Endothelial cell of umbilical vein (primary cell): ENCODE results near the gene GOLGA2. TPM values are rescaled to one million over a fixed set of nuclear protein-coding genes. Genes with fewer than 3 reads are reported as not detected.

Experiments used
- BruUV-seq: library from RNA; stranded (reverse); fragments of 400-500 nt; replicated peaks from 2 replicates; lab custom pipeline; 2021; lab: Mats Ljungman, UMichigan
- CTCF ChIA-PET: fragments of 300-600, 350-600 bp; sonication (Branson Sonifier 250); formaldehyde crosslinking; loops from one replicate; lab custom pipeline; 2021; ENCODE audit warnings: antibody characterized with exemption, inconsistent platforms; lab: Charles Lee
- POLR2A ChIA-PET: fragments of 300-600, 350-600 bp; sonication (Branson Sonifier 250); formaldehyde crosslinking; loops from one replicate; lab custom pipeline; 2021; ENCODE audit warnings: antibody characterized with exemption, inconsistent platforms; lab: Charles Lee
- DNase-seq: peaks from one replicate; pipeline ENCODE4 v3.0.0-alpha.2; 2011; ENCODE audit warnings: low read depth, low spot score
- FAIRE-seq: peaks from 2 replicates; lab custom pipeline; 2011; peaks lifted over from hg19 to GRCh38; lab: Jason Lieb, UNC
- H2AFZ ChIP-seq: 2 replicates; pipeline ENCODE4 v1.6.0; 2012; ENCODE audit warnings: low read depth, low read length, control low read depth, inconsistent platforms
- H3K27ac ChIP-seq: 2 replicates; pipeline ENCODE4 v1.5.1; 2011; ENCODE audit warnings: low read depth, mild to moderate bottlenecking, control low read depth, low read length, moderate library complexity; ENCODE audit not compliant: insufficient read depth
- H3K27me3 ChIP-seq, 2 experiments: 2 replicates each; pipeline versions ENCODE4 v1.6.0 to v1.6.1; 2011; ENCODE audit warnings: low read length in 2 of 2, mixed read lengths in 1 of 2; ENCODE audit not compliant: control insufficient read depth in 2 of 2, insufficient read depth in 2 of 2
- H3K36me3 ChIP-seq, 2 experiments: 2 replicates in 1 of 2; 3 replicates in 1 of 2; pipeline ENCODE4 v1.5.1; 2011; ENCODE audit warnings: low read length in 2 of 2, mild to moderate bottlenecking in 1 of 2, moderate library complexity in 1 of 2; ENCODE audit not compliant: control insufficient read depth in 2 of 2, insufficient read depth in 2 of 2; ENCODE audit errors: extremely low read depth in 1 of 2
- H3K4me1 ChIP-seq: 3 replicates; pipeline ENCODE4 v1.5.1; 2011; ENCODE audit warnings: mild to moderate bottlenecking, low read length; ENCODE audit not compliant: control insufficient read depth, insufficient read depth; ENCODE audit errors: extremely low read depth
- H3K4me2 ChIP-seq: 2 replicates; pipeline ENCODE4 v1.6.1; 2011; ENCODE audit warnings: low read length, control low read depth, mixed read lengths; ENCODE audit not compliant: insufficient read depth
- H3K4me3 ChIP-seq, 3 experiments: fragments of 200-600 bp in 1 of 3; sonication (generic), shearing (Covaris generic) in 1 of 3; replicated peaks in 1 of 3; 2 replicates each; pipeline ENCODE4 v1.5.1; 2011 to 2016; ENCODE audit warnings: control low read depth in 3 of 3, low read length in 3 of 3, mild to moderate bottlenecking in 2 of 3, inconsistent platforms in 1 of 3, low read depth in 1 of 3, moderate library complexity in 1 of 3; ENCODE audit not compliant: insufficient read depth in 1 of 3
- H3K79me2 ChIP-seq: 2 replicates; pipeline ENCODE4 v1.6.0; 2012; ENCODE audit warnings: low read length, inconsistent platforms; ENCODE audit not compliant: control insufficient read depth, insufficient read depth
- H3K9ac ChIP-seq: replicated peaks from 2 replicates; pipeline ENCODE3; 2011; ENCODE audit warnings: low read length, control low read depth; ENCODE audit not compliant: insufficient read depth; ENCODE audit errors: extremely low read depth
- H3K9me1 ChIP-seq: replicated peaks from 3 replicates; pipeline ENCODE4 v1.6.0; 2011; ENCODE audit warnings: mild to moderate bottlenecking, low read length; ENCODE audit not compliant: control insufficient read depth, insufficient read depth; ENCODE audit errors: extremely low read depth
- H3K9me3 ChIP-seq: replicated peaks from 2 replicates; pipeline ENCODE4 v1.5.1; 2012; ENCODE audit warnings: low read length, inconsistent platforms; ENCODE audit not compliant: control insufficient read depth, insufficient read depth
- H4K20me1 ChIP-seq: replicated peaks from 2 replicates; pipeline ENCODE3; 2011; ENCODE audit warnings: mild to moderate bottlenecking, low read length; ENCODE audit not compliant: control insufficient read depth, insufficient read depth; ENCODE audit errors: extremely low read depth
- CTCF ChIP-seq, 2 donors: IDR thresholded peaks; 1 replicate in 1 of 2; 2 replicates in 1 of 2; pipeline ENCODE4 v1.5.1; 2011; ENCODE audit warnings: low read length in 2 of 2, mild to moderate bottlenecking in 2 of 2, moderate library complexity in 2 of 2, control low read depth in 1 of 2, inconsistent platforms in 1 of 2, low read depth in 1 of 2; ENCODE audit not compliant: insufficient read depth in 1 of 2; ENCODE audit errors: extremely low read depth in 1 of 2
- EZH2 ChIP-seq: IDR thresholded peaks from 2 replicates; pipeline ENCODE4 v1.6.1; 2012; ENCODE audit warnings: borderline replicate concordance, low read depth, mild to moderate bottlenecking, moderate library complexity, low read length, inconsistent platforms; ENCODE audit not compliant: severe bottlenecking
- FOS ChIP-seq: IDR thresholded peaks from 2 replicates; pipeline ENCODE4 v1.6.1; 2011; ENCODE audit warnings: mild to moderate bottlenecking, low read length, moderate library complexity, borderline replicate concordance; ENCODE audit not compliant: insufficient read depth
- GATA2 ChIP-seq: IDR thresholded peaks from 2 replicates; pipeline ENCODE4 v1.7.0; 2011; ENCODE audit warnings: low read depth, mild to moderate bottlenecking, moderate library complexity, mixed read lengths, low read length; ENCODE audit not compliant: insufficient read length, insufficient read depth
- JUN ChIP-seq: IDR thresholded peaks from 2 replicates; pipeline ENCODE4 v1.6.1; 2011; ENCODE audit warnings: borderline replicate concordance, low read depth; ENCODE audit not compliant: insufficient read length, insufficient read depth
- MAX ChIP-seq: IDR thresholded peaks from 2 replicates; pipeline ENCODE4 v1.6.1; 2011; ENCODE audit not compliant: insufficient read depth, insufficient read length
- MYC ChIP-seq: IDR thresholded peaks from one replicate; pipeline ENCODE4 v1.6.1; 2011; ENCODE audit warnings: mild to moderate bottlenecking, low read depth, low read length
- POLR2A ChIP-seq: IDR thresholded peaks from 2 replicates; pipeline ENCODE4 v1.6.1; 2012; ENCODE audit warnings: low read depth, mild to moderate bottlenecking, control low read depth, low read length
- POLR2AphosphoS5 ChIP-seq: IDR thresholded peaks from 2 replicates; pipeline ENCODE4 v1.6.1; 2012; ENCODE audit warnings: low read depth, mild to moderate bottlenecking, control low read depth, low read length, moderate library complexity; ENCODE audit not compliant: insufficient read depth
- dilution Hi-C: fragments of 300-500 bp; cut with MboI; formaldehyde crosslinking; loops from one replicate; pipeline ENCODE4 v1.15.0; 2019; ENCODE audit warnings: low sequenced_read_pairs; ENCODE audit not compliant: extremely low pct_ligation_motif_present
- intact Hi-C: fragments of 100-400 bp; cut with micrococcal nuclease; formaldehyde crosslinking; loops from one replicate; pipeline ENCODE4 v1.10.0; 2022
- polyA plus RNA-seq, 4 experiments: library from polyadenylated mRNA; depleted of rRNA in 3 of 4; stranded (reverse) in 3 of 4; unstranded in 1 of 4; fragments of >200 nt; gene quantifications; 2 replicates each; pipeline versions ENCODE4 v1.2.1 to v1.2.3, GENCODE V29; 2011 to 2012; ENCODE audit warnings: missing spikeins in 1 of 4
- total RNA-seq: library from RNA; stranded (reverse); gene quantifications from 2 replicates; pipeline ENCODE4 v1.2.3, GENCODE V29; 2021

The GOLGA2 gene
- total and polyA plus RNA-seq, 2 donors (not counting 3 experiments of a cell fraction or from before 2014, with no cell fraction given) = 52.3 to 114 TPM

GRCh38 chr9:128243215-128244018 is 32.4 kb downstream of the GOLGA2 start:
- dilution Hi-C loops = no loop called here
- Histone ChIP-seq H3K4me3 (no peak overlapping the region), H4K20me1 (no peaks in the 10 kb centered on the region), H3K4me1 (peaks cover 13% of the 10 kb centered on the region), H3K9me3 (no peaks in the 10 kb centered on the region), H3K36me3 (no peaks in the 10 kb centered on the region), H3K9ac (no peak overlapping the region), H3K27me3 (no peaks in the 10 kb centered on the region), H3K9me1 (no peaks in the 10 kb centered on the region), H3K27ac (no peak overlapping the region), H2AFZ (no peak overlapping the region), H3K79me2 (no peaks in the 10 kb centered on the region), H3K4me2 (no peak overlapping the region)
- DNase-seq (no peak), FAIRE-seq (no peak)
- intact Hi-C loops = no loop called here
- ChIA-PET POLR2A (no interaction called here), CTCF (no interaction called here)
- BruUV-seq = no TSS peak
- TF ChIP-seq FOS = no peak

GRCh38 chr9:128242828-128243214 is 33.0 kb downstream of the GOLGA2 start:
- H3K9me3 ChIP-seq = no peaks in the 10 kb centered on the region
- no peak overlapping the region for H3K27ac ChIP-seq
- no peaks in the 10 kb centered on the region for H3K9me1 ChIP-seq
- H4K20me1 ChIP-seq = no peaks in the 10 kb centered on the region
- TF ChIP-seq POLR2AphosphoS5 (no peak), FOS (no peak), JUN (no peak), GATA2 (no peak), CTCF (IDR thresholded peaks at IDR 0.05; ENCODE audit: extremely low read depth in 1 of 2, insufficient read depth in 1 of 2, low read depth in 1 of 2, low read length in 2 of 2) (no peak), MAX (no peak), POLR2A (no peak), MYC (no peak), EZH2 (no peak)
- intact Hi-C loops (no loop called here), dilution Hi-C loops (no loop called here)
- H3K9ac ChIP-seq = no peak overlapping the region
- H3K27me3 ChIP-seq = no peaks in the 10 kb centered on the region
- FAIRE-seq (no peak), DNase-seq (no peak)
- no peak overlapping the region for H3K4me3 ChIP-seq
- no peak overlapping the region for H3K4me2 ChIP-seq
- H3K4me1 ChIP-seq = peaks cover 13% of the 10 kb centered on the region
- ChIA-PET POLR2A (interaction anchor here (0.6 kb wide), 1 partner anchor 106 kb away, joined by 5 read pairs; no protein-coding TSS in a partner anchor), CTCF (no interaction called here)
- BruUV-seq = no TSS peak
- no peaks in the 10 kb centered on the region for H3K36me3 ChIP-seq
- H2AFZ ChIP-seq = no peak overlapping the region
- H3K79me2 ChIP-seq = no peaks in the 10 kb centered on the region
